ENCODE results near the gene CPA2.

The CPA2 gene

DNA sequence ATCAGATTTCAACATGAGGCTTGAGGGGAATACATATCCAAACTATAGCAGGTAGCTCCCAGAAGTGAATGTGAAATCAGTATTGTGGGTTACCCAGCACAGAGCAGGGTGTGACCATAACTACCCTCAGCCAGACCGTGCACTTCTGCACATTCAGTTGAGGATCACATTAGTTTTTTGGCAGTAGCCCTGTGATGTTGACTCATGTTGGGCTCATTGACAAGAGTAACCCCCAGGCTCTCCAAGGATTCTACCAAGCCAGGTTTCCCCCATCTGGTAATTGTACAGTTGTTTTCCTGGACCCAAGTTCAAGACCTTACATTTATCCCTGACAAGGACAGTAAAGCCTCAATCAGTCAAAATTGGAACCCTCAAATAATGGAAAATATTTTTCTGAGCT lies 14.6 kb downstream of the CPA2 start:
- no peak for DNase-seq

DNA sequence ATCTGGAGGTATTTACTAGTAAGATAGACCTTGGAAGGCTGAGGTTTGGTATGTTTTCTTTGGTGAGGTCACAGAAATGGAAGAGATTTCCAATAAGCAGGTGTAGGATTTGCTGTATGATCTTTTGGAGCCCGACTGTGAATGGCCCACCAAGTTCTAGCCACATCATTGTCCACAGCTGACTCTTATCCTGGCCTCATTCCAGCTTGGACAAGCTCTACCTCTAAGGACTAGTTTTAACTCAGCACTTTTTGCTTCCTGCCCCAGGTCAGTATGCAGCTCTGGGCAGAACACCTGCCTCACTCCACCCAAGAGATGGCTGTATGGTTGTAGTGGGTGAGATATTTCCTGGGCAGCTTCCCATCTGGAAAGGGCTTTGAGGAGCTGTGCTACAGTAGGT lies 20.2 kb downstream of the CPA2 start:
- DNase-seq: no peak

DNA sequence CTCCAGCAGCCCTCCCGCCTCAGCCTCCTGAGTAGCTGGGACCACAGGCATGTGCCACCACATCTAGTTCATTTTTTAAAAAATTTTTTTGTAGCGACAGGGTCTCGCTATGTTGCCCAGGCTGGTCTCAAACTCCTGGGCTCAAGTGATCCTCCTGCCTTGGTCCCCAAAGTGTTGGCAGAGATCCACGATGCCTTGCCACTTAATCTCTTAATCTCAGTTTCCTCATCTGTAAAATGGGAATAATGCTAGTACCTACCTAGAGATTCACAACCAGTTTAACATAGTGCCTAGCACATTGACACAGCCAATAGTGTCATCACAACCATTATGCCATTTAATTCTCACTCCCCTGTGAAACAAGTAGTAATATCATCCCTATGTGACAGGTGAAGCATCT lies 21.5 kb downstream of the CPA2 start:
- no peak for DNase-seq

DNA sequence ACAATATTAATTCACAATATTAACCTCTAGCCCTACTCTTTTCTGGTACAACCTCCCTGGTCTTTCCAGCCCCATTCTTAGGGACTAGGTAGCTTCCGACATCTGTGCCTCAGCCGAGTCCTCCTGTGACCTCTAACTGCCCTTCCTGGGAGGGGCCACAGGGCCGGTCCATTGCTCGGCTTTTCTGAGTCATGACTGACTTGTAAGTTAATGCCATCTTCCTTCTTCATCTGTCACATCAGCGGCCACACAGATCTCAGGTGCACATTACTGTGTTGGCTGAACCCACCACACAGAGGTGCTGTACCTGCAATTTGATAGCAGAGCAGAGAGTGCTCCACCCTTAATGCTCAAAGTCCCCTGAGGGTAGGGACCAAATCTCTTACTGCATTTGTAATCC lies 22.2 kb downstream of the CPA2 start:
- DNase-seq: no peak

DNA sequence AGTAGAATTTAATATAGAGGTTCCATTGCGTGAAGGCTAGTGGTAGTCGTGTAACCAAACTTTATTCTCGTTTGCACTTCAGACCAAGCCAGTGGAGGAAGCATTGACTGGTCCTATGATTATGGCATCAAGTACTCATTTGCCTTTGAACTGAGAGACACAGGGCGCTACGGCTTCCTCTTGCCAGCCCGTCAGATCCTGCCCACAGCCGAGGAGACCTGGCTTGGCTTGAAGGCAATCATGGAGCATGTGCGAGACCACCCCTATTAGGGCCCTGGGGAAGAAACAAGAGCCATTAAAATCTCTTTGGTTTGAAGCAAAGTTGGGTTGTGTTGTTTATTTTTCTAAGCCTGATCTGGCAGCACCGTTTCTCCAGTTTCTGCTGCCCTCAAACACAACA lies 22.8 kb downstream of the CPA2 start:
- DNase-seq: no peak

DNA sequence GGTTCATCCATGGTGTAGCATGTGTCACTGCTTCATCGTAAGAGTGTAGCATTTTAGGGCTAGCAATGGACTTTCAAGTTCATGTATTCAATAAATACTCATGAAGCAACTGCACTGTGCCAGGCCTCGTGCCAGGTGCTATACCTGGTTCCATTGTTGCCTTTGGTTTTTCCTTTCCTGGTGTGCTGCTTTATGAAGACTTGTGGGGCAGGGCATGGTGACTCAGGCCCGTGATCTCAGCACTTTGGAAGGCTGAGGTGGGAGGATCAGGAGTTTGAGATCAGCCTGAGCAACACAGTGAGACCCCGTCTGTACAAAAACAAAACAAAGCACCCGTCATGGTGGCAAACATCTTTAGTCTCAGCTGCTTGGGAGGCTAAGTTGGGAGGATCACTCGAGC lies 24.1 kb downstream of the CPA2 start:
- DNase-seq: no peak

DNA sequence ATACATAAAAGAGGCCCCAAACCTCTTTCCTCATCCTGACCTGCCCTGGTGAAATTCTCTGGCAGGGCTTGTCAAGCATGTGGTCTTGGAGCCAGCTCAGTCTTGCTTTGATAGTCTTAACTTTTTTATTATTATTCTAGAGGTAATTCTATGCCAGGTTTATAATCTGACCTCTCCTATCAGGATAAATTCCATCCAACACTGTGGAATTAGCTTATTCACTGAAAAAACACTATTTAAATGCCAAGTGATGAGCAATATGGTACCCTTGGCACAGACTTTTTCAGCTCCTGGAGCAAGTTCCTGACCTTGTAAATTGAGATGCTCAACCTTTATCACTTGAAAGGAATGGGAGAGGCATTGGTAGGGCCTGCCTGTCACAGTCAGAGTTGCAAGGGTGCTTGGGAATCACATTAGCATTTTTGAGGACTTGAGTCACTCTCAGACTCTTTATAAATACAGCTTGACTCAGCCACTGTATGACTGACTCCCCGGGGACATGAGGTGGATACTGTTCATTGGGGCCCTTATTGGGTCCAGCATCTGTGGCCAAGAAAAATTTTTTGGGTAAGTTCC lies 26.1 kb downstream of the CPA2 start, which contains the start of gene CPA4:
CPA4 (plus strand) TSS at position 480 of the 576 bp plus-strand sequence; CDS start at position 500, 20 bp downstream.
- DNase-seq: no peak

DNA sequence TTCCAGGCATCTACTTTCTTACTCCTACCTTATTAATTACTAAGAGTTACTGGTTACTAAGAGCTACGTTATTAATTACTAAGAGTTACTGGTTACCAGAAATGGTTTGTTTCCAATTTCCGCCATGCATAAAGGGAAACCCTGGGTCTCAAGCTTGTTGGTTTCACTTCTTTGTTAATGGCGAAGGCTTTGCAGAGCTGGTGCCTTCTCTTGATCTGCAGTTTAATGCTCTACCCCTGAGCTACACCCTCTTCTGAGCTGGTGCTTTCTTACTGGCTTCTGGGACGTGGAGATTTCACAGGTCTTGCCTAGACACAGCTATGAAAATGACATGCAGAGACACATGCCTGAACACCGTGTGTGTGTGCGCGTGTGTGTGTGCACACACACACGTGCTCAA lies 26.9 kb downstream of the CPA2 start:
- no peak for DNase-seq

DNA sequence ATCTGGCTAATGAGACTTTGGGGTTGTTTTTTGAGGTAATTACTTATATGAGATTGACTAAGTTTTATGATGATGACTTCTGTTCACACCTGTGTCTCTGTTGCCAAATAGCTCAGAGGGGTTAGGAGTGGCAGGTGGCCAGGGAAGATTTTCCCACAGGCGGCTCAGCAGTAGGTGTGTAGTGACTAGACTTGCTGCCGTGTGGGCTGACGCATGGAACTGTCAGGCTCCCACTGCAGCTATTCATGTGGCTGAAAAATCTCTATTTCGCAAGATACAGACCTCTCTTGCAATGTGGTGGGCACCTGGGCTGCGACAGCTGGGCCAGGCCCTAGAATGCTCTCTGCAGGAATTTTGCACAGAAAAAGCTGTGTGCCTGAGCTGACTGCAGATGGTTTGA lies 27.7 kb downstream of the CPA2 start:
- DNase-seq: no peak

DNA sequence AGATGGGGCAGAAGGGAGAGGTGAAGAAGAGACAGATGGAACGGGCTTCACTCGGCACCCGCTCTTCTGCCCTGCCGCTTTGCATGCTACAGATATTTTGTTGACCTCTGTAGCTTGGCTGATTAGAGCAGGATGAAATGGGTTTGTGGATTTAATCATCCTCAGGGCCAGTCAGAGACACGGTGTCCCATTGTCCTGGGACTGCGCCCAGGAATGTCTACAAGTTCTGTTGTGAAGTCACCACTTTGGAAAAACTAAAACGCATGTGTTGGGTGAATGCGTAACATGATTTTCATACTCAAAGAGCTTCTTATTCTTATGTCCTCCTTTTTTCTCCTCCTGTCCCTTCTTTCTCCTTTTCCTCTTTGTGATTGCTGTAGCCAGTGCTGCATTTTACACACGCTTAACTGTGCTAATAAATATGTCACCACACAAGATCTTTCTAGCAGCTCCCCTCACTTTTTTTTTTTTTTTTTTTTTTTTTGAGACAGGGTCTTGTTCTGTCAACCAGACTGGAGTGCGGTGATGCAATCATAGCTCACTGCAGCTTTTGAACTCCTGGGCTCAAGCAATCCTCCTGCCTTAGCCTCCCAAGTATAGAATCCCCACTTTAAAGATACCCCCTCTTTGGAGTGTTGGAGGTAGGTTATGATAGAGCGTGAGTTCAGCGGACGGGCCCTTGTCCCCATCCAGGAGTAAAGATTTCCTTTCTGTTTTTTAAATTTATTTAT lies 29.7 kb downstream of the CPA2 start:
- DNase-seq: no peak

DNA sequence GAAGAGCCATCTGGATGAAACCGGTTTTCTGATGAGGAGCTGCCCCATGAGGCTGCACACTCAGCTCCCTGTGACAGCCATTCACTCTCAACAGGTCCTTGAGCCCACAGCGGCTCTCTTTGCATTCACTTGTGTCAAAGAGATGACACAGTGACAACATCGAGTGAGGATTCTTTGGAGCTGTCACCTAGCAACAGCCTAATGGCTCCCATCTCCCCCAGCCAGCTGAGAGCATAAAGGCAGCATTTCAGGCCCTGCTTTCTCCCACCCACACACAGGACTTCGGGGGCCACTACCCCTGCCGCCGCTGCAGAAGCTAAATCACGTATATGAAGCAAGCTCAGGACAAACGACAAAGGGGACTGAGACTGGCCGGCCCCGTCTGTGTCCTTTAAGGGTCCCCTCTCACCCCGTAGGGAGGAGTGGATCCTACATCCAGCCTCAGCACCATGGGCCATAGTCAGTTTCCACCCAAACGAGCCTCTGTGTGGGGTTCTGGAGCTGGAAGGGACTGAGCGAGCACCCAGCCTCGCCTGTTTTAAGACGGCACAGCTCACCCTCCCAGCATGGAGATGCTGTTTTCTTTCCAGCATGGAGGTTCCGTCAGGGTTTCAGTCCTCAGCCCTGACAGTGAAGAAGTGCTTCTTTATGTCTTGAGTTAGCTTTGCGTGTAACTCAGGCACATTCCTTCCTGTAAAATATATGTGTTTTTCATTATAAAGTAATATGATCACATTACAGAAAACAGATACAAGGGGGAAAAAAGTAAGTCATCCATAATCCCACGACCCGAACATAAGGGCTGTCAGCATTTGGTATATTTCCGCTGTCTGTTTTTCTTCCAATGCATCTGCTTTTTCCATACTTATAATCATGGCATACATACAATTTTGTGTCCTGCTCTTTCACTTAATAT lies 31.2 kb downstream of the CPA2 start:
- DNase-seq: no peak

DNA sequence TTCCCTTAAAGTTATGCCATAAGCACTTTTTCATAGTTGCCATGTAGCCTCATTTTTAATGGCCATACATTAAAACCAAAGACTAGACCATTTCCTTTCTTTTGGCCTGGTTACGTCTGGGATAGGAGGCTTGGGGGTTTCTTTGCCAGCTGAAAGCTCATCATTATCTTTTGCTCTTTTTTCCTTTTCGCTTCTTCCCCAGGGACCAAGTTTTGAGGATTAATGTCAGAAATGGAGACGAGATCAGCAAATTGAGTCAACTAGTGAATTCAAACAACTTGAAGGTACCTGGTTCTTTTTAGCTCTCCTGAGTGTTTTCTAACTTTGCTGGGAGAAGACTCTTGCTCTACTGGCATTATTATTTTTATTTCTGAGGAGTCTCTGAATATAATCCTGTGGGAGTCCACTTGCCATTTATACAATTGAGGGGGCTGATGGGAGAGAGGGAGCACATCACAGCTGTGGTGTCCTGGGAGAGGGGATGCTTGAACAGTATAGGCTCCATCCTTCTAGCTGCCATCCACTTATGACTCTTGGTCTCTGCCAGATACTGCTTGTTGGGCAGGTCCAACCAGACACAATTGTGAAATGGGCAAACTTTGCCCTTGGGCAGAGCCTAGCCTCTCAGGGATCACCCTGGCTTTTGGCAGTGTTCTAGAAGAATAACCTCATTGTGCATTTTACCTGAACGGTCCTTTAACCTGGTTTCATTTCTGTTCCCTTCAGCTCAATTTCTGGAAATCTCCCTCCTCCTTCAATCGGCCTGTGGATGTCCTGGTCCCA lies 32.1 kb downstream of the CPA2 start:
- DNase-seq: no peak

DNA sequence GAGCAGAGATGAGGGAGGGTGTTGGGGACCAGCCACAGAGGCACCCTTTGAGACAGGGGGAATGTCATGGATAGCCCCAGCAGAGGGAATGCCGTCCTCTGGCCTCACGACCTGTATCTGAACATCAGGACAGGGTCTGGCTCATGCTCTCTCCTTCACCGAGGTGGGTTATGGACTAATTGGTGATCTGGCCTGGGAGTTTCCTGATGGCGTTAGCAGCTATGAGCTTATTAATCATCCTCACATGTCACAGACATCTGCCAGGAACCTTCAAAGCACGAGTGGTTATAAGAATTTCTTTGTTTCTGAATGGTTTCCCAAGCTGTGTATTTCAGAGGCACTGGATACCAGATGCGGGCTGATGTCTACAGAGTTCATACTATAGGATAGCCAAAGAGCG lies 33.2 kb downstream of the CPA2 start:
- no peak for DNase-seq

DNA sequence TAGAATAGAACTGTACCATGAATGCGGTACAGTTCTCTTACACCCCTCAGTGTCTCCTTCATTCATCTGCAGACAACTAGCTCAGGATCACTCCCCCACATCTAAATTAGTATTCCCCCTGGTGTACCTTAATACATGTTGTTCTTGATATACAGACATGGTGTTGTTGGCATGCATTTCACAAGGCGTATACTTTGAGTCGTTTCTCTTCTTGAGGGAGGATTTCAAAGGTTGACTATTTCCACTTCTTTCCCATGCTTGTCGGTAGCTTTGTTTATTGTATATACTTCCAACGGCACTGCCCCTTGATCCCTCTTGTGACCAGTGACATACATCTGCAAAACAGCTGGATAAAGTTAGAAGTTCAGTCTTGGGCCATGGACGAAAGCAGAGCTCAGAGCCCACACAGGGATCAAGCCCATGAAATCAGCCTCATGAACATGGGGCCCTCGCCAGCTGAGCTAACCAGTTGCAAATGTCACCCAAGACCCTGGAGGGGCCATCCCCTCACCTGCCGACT lies 34.9 kb downstream of the CPA2 start:
- no peak for DNase-seq

DNA sequence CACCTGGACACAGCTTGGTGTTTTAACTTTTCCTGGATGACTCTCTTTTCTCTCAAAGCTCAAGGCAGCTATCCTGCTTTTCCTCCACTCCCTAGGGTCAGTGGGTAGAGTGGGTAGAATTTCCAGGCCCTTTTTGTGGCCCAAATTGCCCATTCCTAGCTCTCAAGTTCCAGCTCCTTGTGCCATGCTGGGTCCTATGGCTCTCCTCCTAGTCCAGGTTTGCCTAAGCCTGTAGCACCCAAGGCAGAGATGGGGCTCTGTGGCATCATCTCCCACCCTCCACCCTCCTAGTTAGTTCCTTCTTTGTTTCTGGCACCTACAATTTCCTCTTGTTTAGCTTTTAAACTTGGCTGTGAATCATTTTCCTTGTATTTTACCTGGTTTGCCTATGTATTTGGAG lies 36.0 kb downstream of the CPA2 start:
- DNase-seq: no peak

DNA sequence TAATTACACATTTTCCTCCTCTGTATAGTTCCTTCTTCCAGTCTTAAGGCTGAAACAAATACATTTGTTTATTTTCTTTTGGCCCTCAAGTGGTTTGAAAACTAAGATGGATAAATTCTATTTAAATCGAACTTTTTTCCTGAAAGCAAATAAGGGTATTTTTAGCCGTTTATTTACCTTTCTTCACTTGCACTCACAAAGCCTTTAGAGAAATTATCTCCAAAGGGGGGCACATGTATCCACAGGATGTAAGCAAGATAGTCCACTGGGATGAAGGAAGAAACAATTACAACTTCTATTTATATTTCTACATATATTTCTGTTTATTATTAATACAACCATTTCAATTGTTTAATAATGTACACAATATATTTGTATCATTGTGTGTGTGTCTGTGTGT lies 36.5 kb downstream of the CPA2 start:
- no peak for DNase-seq

DNA sequence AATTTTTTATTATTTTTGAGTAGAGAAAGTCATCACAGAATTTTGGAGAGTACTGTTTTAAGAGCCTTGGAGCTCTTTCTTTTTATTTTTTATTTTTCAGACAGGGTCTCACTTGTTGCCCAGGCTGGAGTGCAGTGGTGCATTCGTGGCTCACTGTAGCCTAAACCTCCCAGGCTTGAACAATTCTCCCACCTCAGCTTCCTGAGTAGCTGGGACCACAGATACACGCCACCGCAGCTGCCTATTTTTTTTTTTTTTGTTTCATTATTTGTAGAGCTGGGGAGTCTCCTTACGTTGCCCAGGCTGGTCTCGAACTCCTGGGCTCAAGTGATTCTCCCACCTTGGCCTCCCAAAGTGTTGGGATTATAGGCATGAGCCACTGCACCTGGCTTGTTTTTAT lies 36.9 kb downstream of the CPA2 start:
- DNase-seq: no peak

DNA sequence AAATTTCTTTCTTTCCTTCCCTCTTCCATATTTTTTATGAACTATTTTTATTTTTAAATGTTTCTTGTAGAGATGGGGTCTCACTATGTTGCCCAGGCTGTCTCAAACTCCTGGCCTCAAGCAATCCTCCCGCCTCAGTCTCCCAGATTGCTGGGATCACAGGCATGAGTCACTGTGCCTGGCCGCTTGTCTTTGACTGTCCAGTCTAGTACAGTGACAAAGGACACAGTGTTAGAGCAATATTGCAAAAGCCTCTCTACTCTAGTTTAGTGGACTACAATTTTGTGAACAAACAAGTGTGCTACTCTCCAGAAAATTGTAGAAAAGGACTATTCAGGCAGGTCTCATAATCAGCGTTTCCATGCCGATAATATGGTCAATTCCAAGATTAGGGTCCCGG lies 37.3 kb downstream of the CPA2 start:
- no peak for DNase-seq

DNA sequence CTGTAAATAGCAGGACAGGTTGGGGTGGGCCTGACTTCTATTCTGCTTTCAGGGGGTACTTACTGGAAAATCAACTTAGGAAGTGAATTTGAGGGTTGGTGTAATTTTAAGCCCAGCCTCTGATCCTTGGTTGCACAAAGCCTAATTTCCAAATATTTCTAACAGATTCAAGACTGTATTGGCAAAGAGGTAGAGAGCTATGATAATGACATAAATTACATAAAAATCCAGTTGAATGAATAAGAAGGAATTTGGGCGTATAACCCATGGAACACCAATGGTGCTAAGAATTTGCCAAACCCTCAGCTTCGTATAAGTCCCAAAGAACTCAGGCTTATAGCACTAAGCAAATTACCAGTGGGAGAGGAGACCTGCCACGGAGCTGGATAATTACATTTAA lies 38.2 kb downstream of the CPA2 start:
- DNase-seq: no peak

DNA sequence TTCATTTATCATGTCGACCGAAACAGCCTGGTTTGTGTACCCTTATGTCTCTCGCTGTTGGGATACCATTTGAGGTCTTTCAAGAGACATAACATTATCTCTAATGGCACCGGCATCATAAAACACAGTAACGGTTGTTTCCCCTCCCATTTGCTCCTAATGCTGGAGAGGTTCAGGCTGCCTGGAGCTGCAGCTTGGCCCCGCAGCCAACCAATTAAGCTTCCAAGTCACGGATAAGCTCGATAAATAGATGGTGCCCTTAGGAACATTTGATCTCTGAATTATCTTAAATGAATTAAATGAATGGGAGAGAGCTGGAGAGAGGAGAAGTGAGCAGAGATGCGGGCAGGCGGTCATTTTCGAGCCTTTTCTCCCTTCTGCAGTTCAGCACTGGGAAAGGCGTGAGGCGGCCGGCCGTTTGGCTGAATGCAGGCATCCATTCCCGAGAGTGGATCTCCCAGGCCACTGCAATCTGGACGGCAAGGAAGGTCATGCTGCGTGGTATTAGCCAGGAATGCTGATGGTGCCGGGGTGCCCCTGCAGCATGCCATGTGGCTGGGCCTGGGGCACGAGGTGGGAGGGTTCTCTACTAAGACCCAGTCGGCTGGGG lies 38.9 kb downstream of the CPA2 start:
- DNase-seq: no peak

DNA sequence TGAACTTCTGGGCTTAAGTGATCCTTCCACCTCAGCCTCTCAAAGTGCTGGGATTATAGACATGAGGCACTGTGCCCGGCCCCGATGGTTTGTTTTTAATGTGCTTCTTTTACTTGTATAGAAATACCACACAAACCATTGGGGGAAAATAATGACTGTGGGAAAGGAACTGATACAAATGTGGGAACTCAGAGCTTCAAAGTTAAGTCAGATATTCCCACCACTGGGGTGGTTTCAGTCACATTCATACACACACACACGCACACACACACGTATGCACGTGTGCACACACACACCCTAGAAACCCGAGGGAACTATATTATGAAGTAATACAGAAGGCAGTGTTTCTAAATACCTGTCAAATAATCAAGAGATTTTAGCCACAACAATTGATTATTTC lies 43.3 kb downstream of the CPA2 start:
- no peak for DNase-seq

DNA sequence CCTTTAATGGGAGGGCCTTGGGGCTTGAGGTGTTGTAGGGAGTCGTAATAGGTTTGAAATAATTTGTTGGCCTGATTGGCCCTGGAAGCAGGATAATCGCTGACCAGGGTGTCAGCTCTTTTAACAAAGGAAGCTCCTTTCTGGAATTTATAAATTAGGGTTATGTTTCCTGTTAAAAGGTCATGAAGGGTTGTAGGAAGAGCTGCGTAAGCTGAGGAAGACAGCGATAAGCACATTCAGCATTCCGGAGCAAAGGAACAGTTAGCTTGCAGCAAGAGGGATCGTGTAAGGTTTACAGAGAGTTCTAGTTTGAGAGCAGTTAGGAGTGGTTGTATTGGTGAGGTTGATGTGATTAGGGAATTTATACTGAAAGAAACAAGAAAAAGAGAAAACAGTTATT lies 47.6 kb downstream of the CPA2 start:
- no peak for DNase-seq

DNA sequence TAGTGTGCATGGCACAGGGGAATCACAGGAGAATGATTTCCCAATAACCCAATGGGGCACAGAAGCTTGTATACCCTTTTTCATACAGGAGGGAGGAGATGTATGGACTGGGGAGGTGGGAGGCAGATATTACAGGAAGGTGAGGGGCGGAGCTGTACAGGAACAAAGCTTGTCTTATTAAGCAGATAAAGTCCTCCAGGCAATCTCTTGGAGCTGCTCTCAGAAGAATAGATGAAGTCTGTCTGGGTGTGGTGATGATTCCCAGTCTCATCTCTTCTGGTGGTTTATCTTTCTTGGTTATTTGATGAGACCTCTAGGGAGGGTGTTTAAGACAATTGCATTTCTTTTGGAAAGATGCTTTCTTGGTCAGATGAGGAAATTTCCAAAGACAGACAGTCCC lies 52.9 kb downstream of the CPA2 start:
- DNase-seq: no peak
